Adrenal gland (tissue), 5 donors: ENCODE measurements around the gene IKZF3.

Experiments
- POLR2A ChIP-seq, 2 donors: fragments of 450-650 bp; IDR thresholded peaks; one replicate each; pipeline ENCODE4 v1.6.1; 2017; ENCODE audit warnings: antibody characterized with exemption in 2 of 2, mild to moderate bottlenecking in 2 of 2, moderate library complexity in 1 of 2
- TF ChIP-seq, protein P1 (sequence below), 6 experiments: fragments of 450-650 bp in 4 of 6; fragments of 200-600 bp in 2 of 6; sonication (generic) in 1 of 6; IDR thresholded peaks; 1 replicate in 5 of 6; 2 replicates in 1 of 6; pipeline versions ENCODE4 v1.5.1 to v1.8.0; 2016 to 2021; ENCODE audit warnings: antibody characterized with exemption in 6 of 6, mild to moderate bottlenecking in 2 of 6, moderate library complexity in 1 of 6
- donor health status: DM: no; HTN: no; CAD: no.

DNA sequence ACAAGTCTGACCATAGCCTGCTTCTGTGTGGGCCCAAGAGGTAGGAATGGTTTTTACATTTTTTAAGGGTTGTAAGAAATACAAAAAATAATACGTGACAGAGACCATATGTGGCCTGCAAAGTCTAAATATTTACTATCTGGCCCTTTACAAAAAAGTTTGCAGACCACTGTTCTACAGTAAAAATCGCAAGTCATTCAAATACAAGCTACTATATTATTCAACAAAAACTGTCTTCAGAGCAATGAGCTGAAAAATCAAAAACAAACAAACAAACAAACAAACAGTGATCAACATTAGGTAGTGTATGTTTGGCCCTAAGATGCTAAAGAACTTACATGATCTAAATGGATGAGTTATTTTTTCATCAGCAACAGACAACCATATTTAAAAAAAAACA lies 32.5 kb downstream of the IKZF3 start:
- TF ChIP-seq, protein P1, sequence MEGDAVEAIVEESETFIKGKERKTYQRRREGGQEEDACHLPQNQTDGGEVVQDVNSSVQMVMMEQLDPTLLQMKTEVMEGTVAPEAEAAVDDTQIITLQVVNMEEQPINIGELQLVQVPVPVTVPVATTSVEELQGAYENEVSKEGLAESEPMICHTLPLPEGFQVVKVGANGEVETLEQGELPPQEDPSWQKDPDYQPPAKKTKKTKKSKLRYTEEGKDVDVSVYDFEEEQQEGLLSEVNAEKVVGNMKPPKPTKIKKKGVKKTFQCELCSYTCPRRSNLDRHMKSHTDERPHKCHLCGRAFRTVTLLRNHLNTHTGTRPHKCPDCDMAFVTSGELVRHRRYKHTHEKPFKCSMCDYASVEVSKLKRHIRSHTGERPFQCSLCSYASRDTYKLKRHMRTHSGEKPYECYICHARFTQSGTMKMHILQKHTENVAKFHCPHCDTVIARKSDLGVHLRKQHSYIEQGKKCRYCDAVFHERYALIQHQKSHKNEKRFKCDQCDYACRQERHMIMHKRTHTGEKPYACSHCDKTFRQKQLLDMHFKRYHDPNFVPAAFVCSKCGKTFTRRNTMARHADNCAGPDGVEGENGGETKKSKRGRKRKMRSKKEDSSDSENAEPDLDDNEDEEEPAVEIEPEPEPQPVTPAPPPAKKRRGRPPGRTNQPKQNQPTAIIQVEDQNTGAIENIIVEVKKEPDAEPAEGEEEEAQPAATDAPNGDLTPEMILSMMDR (IDR thresholded peaks at IDR 0.05): no peak
- TF ChIP-seq POLR2A (IDR thresholded peaks at IDR 0.05): no peak
